Ovary (tissue), 9 donors: Measurements from ENCODE around the gene AMDHD1. TPM values are rescaled to one million over a fixed set of nuclear protein-coding genes. Genes with fewer than 3 reads are reported as not detected.

Experiments used
- DNase-seq, 5 donors: peaks; one replicate each; pipeline ENCODE4 v3.0.0-alpha.2; 2019 to 2020
- H3K27ac ChIP-seq, 2 donors: fragments of 200-600 bp; one replicate each; pipeline versions ENCODE4 v1.5.1 to v1.8.0; 2019 to 2022
- H3K27me3 ChIP-seq: fragments of 200-600 bp; one replicate; pipeline ENCODE4 v1.8.0; 2022
- H3K36me3 ChIP-seq: fragments of 200-600 bp; sonication (generic); one replicate; pipeline ENCODE4 v1.5.1; 2019
- H3K4me1 ChIP-seq: one replicate; pipeline ENCODE4 v1.8.1; 2013; ENCODE audit warnings: mild to moderate bottlenecking, moderate library complexity; ENCODE audit not compliant: insufficient read depth
- H3K4me3 ChIP-seq: fragments of 200-600 bp; sonication (generic); one replicate; pipeline ENCODE4 v1.5.1; 2017
- H3K9me3 ChIP-seq, 2 donors: fragments of 200-600 bp in 1 of 2; sonication (generic) in 1 of 2; one replicate each; pipeline versions ENCODE4 v1.5.1 to v1.8.1; 2013 to 2019; ENCODE audit warnings: mild to moderate bottlenecking in 1 of 2, moderate library complexity in 1 of 2
- CTCF ChIP-seq, 3 donors: fragments of 450-650 bp in 2 of 3; fragments of 200-600 bp in 1 of 3; IDR thresholded peaks; one replicate each; pipeline versions ENCODE4 v1.5.1 to v1.8.0; 2016 to 2022; ENCODE audit warnings: antibody characterized with exemption in 3 of 3, mild to moderate bottlenecking in 1 of 3
- EP300 ChIP-seq: sonication (generic); formaldehyde crosslinking; IDR thresholded peaks from one replicate; pipeline ENCODE4 v1.6.1; 2017; ENCODE audit warnings: antibody characterized with exemption
- POLR2A ChIP-seq: fragments of 450-650 bp; IDR thresholded peaks from one replicate; pipeline ENCODE4 v1.6.1; 2017; ENCODE audit warnings: antibody characterized with exemption, mild to moderate bottlenecking, moderate library complexity
- WGBS, 3 donors: extraction: QIAGEN DNeasy Blood & Tissue Kit in 1 of 3; methylation state at CpG; one replicate each; pipeline versions ENCODE4 v1.1.5 to v1.1.7; 2013 to 2017; 5-methylcytosine and 5-hydroxymethylcytosine counted together
- intact Hi-C, 4 donors: fragments of 100-400 bp; cut with DNase I; formaldehyde crosslinking; loops; one replicate each; pipeline versions ENCODE4 v1.11.0 to v1.15.1; 2022 to 2023
- polyA plus RNA-seq, 2 donors: library from polyadenylated mRNA; stranded (reverse); fragments of 200-250 nt in 1 of 2; fragments of 350-450 nt in 1 of 2; fragmentation: Illumina TruSeq in 1 of 2; extraction: RNeasy Lipid Tissue Mini Kit (QIAGEN cat#74804) in 1 of 2; gene quantifications; one replicate each; pipeline ENCODE4 v1.2.3, GENCODE V29; 2013 to 2014
- total RNA-seq, 7 donors: library from RNA; depleted of rRNA in 2 of 7; stranded (reverse); fragments of >200 nt in 2 of 7; fragmentation: NEBNext Ultra II Directional in 3 of 7; extraction: Animal tissue kit (Norgen Biotek cat#: 25700) in 3 of 7; gene quantifications; one replicate each; pipeline versions ENCODE4 v1.1.0 to v1.2.4, GENCODE V29; 2016 to 2023
- donor health status: DM: no; HTN: no; CAD: no; lungs with moderate emphysema.
- donor health status: DM: no; HTN: no; CAD: no.
- donor health status: Bipolar disorder and iron deficiency.
- donor health status: DM: yes; HTN: yes; CAD: no.
- donor health status: DM: no; HTN: no; CAD: no.
- donor health status: DM: yes; HTN: yes; CAD: no.

AMDHD1 gene
- total and polyA plus RNA-seq, 9 donors: 0.13 to 6.1 (median 0.57) TPM; not detected in 4

GRCh38 chr12:96007729-96008128, 64.6 kb downstream of the AMDHD1 start:
- TF ChIP-seq POLR2A (no peak), EP300 (no peak), CTCF (IDR thresholded peaks at IDR 0.05) (no peak)
- WGBS, 3 donors: 46 to 52% (median 48%) methylated on average over 1 of the region's 1 CpG
- Histone ChIP-seq H3K4me3 (no peak overlapping the region), H3K4me1 (no peaks in the 10 kb centered on the region), H3K27ac (no peak overlapping the region), H3K27me3 (no peaks in the 10 kb centered on the region), H3K36me3 (no peaks in the 10 kb centered on the region), H3K9me3 (no peaks in the 10 kb centered on the region)
- intact Hi-C loops: no loop called here
- no peak for DNase-seq

GRCh38 chr12:96014943-96015599, 71.9 kb downstream of the AMDHD1 start:
- no peak overlapping the region for H3K27ac ChIP-seq
- no peaks in the 10 kb centered on the region for H3K4me1 ChIP-seq
- intact Hi-C loops: no loop called here
- TF ChIP-seq EP300: no peak
- TF ChIP-seq CTCF (IDR thresholded peaks at IDR 0.05): no peak
- no peak for TF ChIP-seq POLR2A
- no peaks in the 10 kb centered on the region for H3K36me3 ChIP-seq
- no peak overlapping the region for H3K4me3 ChIP-seq
- 90 to 93% (median 91%) methylated on average over 3 of the region's 3 CpGs for WGBS, 3 donors
- no peaks in the 10 kb centered on the region for H3K27me3 ChIP-seq
- no peaks in the 10 kb centered on the region for H3K9me3 ChIP-seq
- DNase-seq: no peak

GRCh38 chr12:96015672-96016071, 72.5 kb downstream of the AMDHD1 start:
- Histone ChIP-seq H3K27me3 (no peaks in the 10 kb centered on the region), H3K36me3 (no peaks in the 10 kb centered on the region), H3K4me1 (no peaks in the 10 kb centered on the region), H3K9me3 (no peaks in the 10 kb centered on the region), H3K27ac (no peak overlapping the region), H3K4me3 (no peak overlapping the region)
- intact Hi-C loops: no loop called here
- 76 to 79% (median 78%) methylated on average over 5 of the region's 5 CpGs for WGBS, 3 donors
- no peak for DNase-seq
- no peak for TF ChIP-seq EP300
- TF ChIP-seq CTCF (IDR thresholded peaks at IDR 0.05): no peak
- no peak for TF ChIP-seq POLR2A

Other genes starting within 250 kb of the AMDHD1 start
- 100 to 1,000 TPM in 1 of 7 donors, 10 to 100 TPM in 6; 16.0 to 101 (median 54.2) TPM for gene NTN4, start 152.6 kb upstream of the AMDHD1 start, total RNA-seq
- 10 to 100 TPM; 39.0 to 57.3 TPM for gene NTN4, start 152.6 kb upstream of the AMDHD1 start, polyA plus RNA-seq
- 10 to 100 TPM in 5 of 7 donors, 1 to 10 TPM in 2; 8.5 to 25.5 (median 17.1) TPM for gene SNRPF, start 84.4 kb upstream of the AMDHD1 start, total RNA-seq
- 10 to 100 TPM; 21.7 to 28.4 TPM for gene SNRPF, start 84.4 kb upstream of the AMDHD1 start, polyA plus RNA-seq
- under 1 TPM in 2 of 7 donors, not detected in 5; 0.25 to 0.37 TPM for gene CCDC38, start 717 bp upstream of the AMDHD1 start, total RNA-seq
- under 1 TPM in 1 of 2 donors, not detected in 1; 0.22 TPM for gene CCDC38, start 717 bp upstream of the AMDHD1 start, polyA plus RNA-seq
- gene HAL, start 53.0 kb downstream of the AMDHD1 start, total RNA-seq: 1 to 10 TPM in 1 of 7 donors, under 1 TPM in 6; 0.23 to 2.9 (median 0.64) TPM
- gene HAL, start 53.0 kb downstream of the AMDHD1 start, polyA plus RNA-seq: 1 to 10 TPM in 1 of 2 donors, under 1 TPM in 1; 0.08 to 1.8 TPM
- gene LTA4H, start 92.3 kb downstream of the AMDHD1 start, total RNA-seq: 100 to 1,000 TPM in 4 of 7 donors, 10 to 100 TPM in 3; 82.8 to 143 (median 106) TPM
- 100 to 1,000 TPM in 1 of 2 donors, 10 to 100 TPM in 1; 91.2 to 282 TPM for gene LTA4H, start 92.3 kb downstream of the AMDHD1 start, polyA plus RNA-seq